GM12873 (cell line): ENCODE measurements around the gene DOCK1.

Source experiments
- TF ChIP-seq, protein P1 (sequence below): IDR thresholded peaks from 2 replicates; pipeline ENCODE4 v1.5.1; 2012; ENCODE audit warnings: low read depth, mild to moderate bottlenecking, moderate library complexity, low read length, control low read depth; ENCODE audit not compliant: insufficient read depth; ENCODE audit errors: missing control alignments

Gene DOCK1

GRCh38 chr10:127122831-127123230 is 217.6 kb downstream of the DOCK1 start:
- TF ChIP-seq, protein P1, sequence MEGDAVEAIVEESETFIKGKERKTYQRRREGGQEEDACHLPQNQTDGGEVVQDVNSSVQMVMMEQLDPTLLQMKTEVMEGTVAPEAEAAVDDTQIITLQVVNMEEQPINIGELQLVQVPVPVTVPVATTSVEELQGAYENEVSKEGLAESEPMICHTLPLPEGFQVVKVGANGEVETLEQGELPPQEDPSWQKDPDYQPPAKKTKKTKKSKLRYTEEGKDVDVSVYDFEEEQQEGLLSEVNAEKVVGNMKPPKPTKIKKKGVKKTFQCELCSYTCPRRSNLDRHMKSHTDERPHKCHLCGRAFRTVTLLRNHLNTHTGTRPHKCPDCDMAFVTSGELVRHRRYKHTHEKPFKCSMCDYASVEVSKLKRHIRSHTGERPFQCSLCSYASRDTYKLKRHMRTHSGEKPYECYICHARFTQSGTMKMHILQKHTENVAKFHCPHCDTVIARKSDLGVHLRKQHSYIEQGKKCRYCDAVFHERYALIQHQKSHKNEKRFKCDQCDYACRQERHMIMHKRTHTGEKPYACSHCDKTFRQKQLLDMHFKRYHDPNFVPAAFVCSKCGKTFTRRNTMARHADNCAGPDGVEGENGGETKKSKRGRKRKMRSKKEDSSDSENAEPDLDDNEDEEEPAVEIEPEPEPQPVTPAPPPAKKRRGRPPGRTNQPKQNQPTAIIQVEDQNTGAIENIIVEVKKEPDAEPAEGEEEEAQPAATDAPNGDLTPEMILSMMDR: no peak

DNA sequence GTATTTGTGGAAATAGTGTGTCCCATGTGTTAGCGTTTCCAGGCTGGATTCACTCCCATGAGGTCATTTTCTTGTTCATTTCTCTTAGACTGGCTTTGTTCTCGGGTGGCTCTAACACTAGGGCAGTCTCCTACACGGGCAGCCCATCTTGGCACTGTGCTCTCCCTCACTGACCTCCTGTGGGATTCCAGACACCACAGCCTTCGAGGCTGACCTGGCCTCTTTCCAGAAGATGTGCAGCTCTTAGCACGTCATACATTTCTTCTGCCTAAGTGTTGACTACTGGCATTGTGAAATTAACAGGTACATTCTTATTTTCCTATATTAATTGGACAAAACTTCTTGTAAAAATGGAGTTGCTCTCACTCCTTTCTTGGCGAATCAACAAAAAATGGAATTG is 218.4 kb downstream of the DOCK1 start:
- TF ChIP-seq, protein P1: no peak

GRCh38 chr10:127125331-127125730 is 220.1 kb downstream of the DOCK1 start:
- TF ChIP-seq, protein P1: no peak

- TF ChIP-seq, protein P1: no peak
Measured at GRCh38 chr10:127127822-127128221, 222.6 kb downstream of the DOCK1 start.

DNA sequence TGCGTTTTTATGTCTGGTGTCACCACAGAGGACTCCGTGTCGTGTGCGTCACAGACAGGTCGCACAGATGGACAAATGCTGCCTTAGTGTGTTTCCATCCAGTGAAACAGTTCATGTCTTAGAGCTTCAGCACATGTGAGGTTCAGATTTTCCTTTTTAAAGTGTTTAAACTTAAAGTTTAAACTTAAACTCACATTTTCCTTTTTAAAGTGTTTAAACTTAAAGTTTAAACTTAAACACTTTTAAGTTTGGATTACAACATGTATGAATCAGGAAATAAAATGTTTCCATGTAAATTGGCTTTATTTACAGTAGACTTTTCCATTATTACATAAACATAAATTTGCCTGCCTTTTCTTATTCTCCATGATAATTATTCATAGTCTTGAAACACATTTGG is 223.9 kb downstream of the DOCK1 start:
- TF ChIP-seq, protein P1: no peak

DNA sequence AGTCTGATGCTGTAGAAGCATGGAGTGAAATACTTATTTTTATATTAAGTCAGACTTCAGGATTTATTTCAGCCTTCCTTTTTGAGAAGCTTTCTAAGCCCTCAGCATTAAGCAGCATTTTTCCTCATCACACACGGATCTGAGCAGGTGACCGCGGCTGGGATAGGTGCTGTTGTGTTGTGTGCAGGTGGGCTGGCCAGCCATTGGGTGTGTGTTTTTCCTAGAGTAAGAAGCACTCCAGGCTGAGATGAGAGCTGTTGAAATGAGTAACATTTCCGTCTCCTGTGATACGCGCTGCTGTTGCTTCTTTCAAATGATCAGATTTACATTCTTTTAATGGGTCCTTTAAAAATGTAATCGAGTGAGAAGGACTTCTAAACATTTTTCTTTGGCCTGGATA is 227.2 kb downstream of the DOCK1 start:
- TF ChIP-seq, protein P1: no peak

GRCh38 chr10:127133225-127133624 is 228.0 kb downstream of the DOCK1 start:
- TF ChIP-seq, protein P1: no peak
